ENCODE data around the gene ZNRF2.
A peak's percentile ranks its signal among the peaks of the same experiment; 100 is the strongest.

The ZNRF2 gene

GRCh38 chr7:30284298-30285066 is at the start of gene ZNRF2:
TSS of gene ZNRF2 (plus strand) at chr7:30284597. CDS start at chr7:30285358, 761 bp downstream.
- H3K4me3 ChIP-seq (ENCODE audit: low read length): peak within 1 kb of the TSS; percentile 86
- no peaks in the 10 kb centered on the region for H3K9me3 ChIP-seq (ENCODE audit: control insufficient read depth, low read depth, low read length)
- H3K27me3 ChIP-seq (ENCODE audit: control insufficient read depth, insufficient read depth, low read length): no peaks in the 10 kb centered on the region
- H3K36me3 ChIP-seq (ENCODE audit: control insufficient read depth, low read depth, low read length): no peaks in the 10 kb centered on the region
- no peak within 1 kb of the TSS for H3K27ac ChIP-seq (ENCODE audit: low read length)
- peaks cover 20% of the 10 kb centered on the region for H3K4me1 ChIP-seq (ENCODE audit: control insufficient read depth, low read depth, low read length)
- H3K9ac ChIP-seq (ENCODE audit: low read length): peak within 1 kb of the TSS; percentile 48

GRCh38 chr7:30237271-30237695 is 47.1 kb upstream of the ZNRF2 start:
- no peaks in the 10 kb centered on the region for H3K9me3 ChIP-seq (ENCODE audit: control insufficient read depth, low read depth, low read length)

GRCh38 chr7:30238721-30239441 is 45.5 kb upstream of the ZNRF2 start:
- no peak overlapping the region for H3K9ac ChIP-seq (ENCODE audit: low read length)
- no peaks in the 10 kb centered on the region for H3K27me3 ChIP-seq (ENCODE audit: control insufficient read depth, insufficient read depth, low read length)
- H3K9me3 ChIP-seq (ENCODE audit: control insufficient read depth, low read depth, low read length): no peaks in the 10 kb centered on the region
- H3K4me3 ChIP-seq (ENCODE audit: low read length): no peak overlapping the region
- no peak overlapping the region for H3K27ac ChIP-seq (ENCODE audit: low read length)
- H3K4me1 ChIP-seq (ENCODE audit: control insufficient read depth, low read depth, low read length): no peaks in the 10 kb centered on the region
- no peaks in the 10 kb centered on the region for H3K36me3 ChIP-seq (ENCODE audit: control insufficient read depth, low read depth, low read length)

More at GRCh38 chr7:30237271-30237695, 47.1 kb upstream of the ZNRF2 start:
- no peak overlapping the region for H3K9ac ChIP-seq (ENCODE audit: low read length)
- no peaks in the 10 kb centered on the region for H3K36me3 ChIP-seq (ENCODE audit: control insufficient read depth, low read depth, low read length)
- no peak overlapping the region for H3K27ac ChIP-seq (ENCODE audit: low read length)
- no peaks in the 10 kb centered on the region for H3K27me3 ChIP-seq (ENCODE audit: control insufficient read depth, insufficient read depth, low read length)
- H3K4me1 ChIP-seq (ENCODE audit: control insufficient read depth, low read depth, low read length): no peaks in the 10 kb centered on the region
- H3K4me3 ChIP-seq (ENCODE audit: low read length): no peak overlapping the region

- H3K36me3 ChIP-seq (ENCODE audit: control insufficient read depth, low read depth, low read length): no peaks in the 10 kb centered on the region
- H3K27ac ChIP-seq (ENCODE audit: low read length): no peak overlapping the region
- H3K9me3 ChIP-seq (ENCODE audit: control insufficient read depth, low read depth, low read length): no peaks in the 10 kb centered on the region
- no peak overlapping the region for H3K9ac ChIP-seq (ENCODE audit: low read length)
- H3K4me3 ChIP-seq (ENCODE audit: low read length): no peak overlapping the region
- no peaks in the 10 kb centered on the region for H3K27me3 ChIP-seq (ENCODE audit: control insufficient read depth, insufficient read depth, low read length)
- H3K4me1 ChIP-seq (ENCODE audit: control insufficient read depth, low read depth, low read length): no peaks in the 10 kb centered on the region
Observed at GRCh38 chr7:30240106-30240800, 44.1 kb upstream of the ZNRF2 start.

GRCh38 chr7:30241767-30242166 is 42.6 kb upstream of the ZNRF2 start:
- H3K27ac ChIP-seq (ENCODE audit: low read length): no peak overlapping the region
- no peaks in the 10 kb centered on the region for H3K4me1 ChIP-seq (ENCODE audit: control insufficient read depth, low read depth, low read length)
- no peak overlapping the region for H3K4me3 ChIP-seq (ENCODE audit: low read length)
- H3K27me3 ChIP-seq (ENCODE audit: control insufficient read depth, insufficient read depth, low read length): no peaks in the 10 kb centered on the region
- no peaks in the 10 kb centered on the region for H3K9me3 ChIP-seq (ENCODE audit: control insufficient read depth, low read depth, low read length)
- H3K9ac ChIP-seq (ENCODE audit: low read length): no peak overlapping the region
- H3K36me3 ChIP-seq (ENCODE audit: control insufficient read depth, low read depth, low read length): no peaks in the 10 kb centered on the region

GRCh38 chr7:30244340-30244739 is 40.1 kb upstream of the ZNRF2 start:
- H3K4me1 ChIP-seq (ENCODE audit: control insufficient read depth, low read depth, low read length): peaks cover 9% of the 10 kb centered on the region
- no peaks in the 10 kb centered on the region for H3K27me3 ChIP-seq (ENCODE audit: control insufficient read depth, insufficient read depth, low read length)
- H3K27ac ChIP-seq (ENCODE audit: low read length): no peak overlapping the region
- no peak overlapping the region for H3K9ac ChIP-seq (ENCODE audit: low read length)
- no peak overlapping the region for H3K4me3 ChIP-seq (ENCODE audit: low read length)
- no peaks in the 10 kb centered on the region for H3K9me3 ChIP-seq (ENCODE audit: control insufficient read depth, low read depth, low read length)
- no peaks in the 10 kb centered on the region for H3K36me3 ChIP-seq (ENCODE audit: control insufficient read depth, low read depth, low read length)

- Histone ChIP-seq H3K4me3 (ENCODE audit: low read length) (no peak overlapping the region), H3K9me3 (ENCODE audit: control insufficient read depth, low read depth, low read length) (no peaks in the 10 kb centered on the region), H3K27ac (ENCODE audit: low read length) (no peak overlapping the region), H3K36me3 (ENCODE audit: control insufficient read depth, low read depth, low read length) (no peaks in the 10 kb centered on the region), H3K4me1 (ENCODE audit: control insufficient read depth, low read depth, low read length) (peaks cover 9% of the 10 kb centered on the region), H3K27me3 (ENCODE audit: control insufficient read depth, insufficient read depth, low read length) (no peaks in the 10 kb centered on the region), H3K9ac (ENCODE audit: low read length) (no peak overlapping the region)
Observed at GRCh38 chr7:30245913-30246312, 38.5 kb upstream of the ZNRF2 start.

GRCh38 chr7:30246392-30246791 is 38.0 kb upstream of the ZNRF2 start:
- Histone ChIP-seq H3K9me3 (ENCODE audit: control insufficient read depth, low read depth, low read length) (no peaks in the 10 kb centered on the region), H3K27me3 (ENCODE audit: control insufficient read depth, insufficient read depth, low read length) (no peaks in the 10 kb centered on the region), H3K27ac (ENCODE audit: low read length) (no peak overlapping the region), H3K4me1 (ENCODE audit: control insufficient read depth, low read depth, low read length) (peaks cover 9% of the 10 kb centered on the region), H3K36me3 (ENCODE audit: control insufficient read depth, low read depth, low read length) (no peaks in the 10 kb centered on the region), H3K9ac (ENCODE audit: low read length) (no peak overlapping the region), H3K4me3 (ENCODE audit: low read length) (no peak overlapping the region)

GRCh38 chr7:30247541-30248401 is 36.6 kb upstream of the ZNRF2 start:
- Histone ChIP-seq H3K27me3 (ENCODE audit: control insufficient read depth, insufficient read depth, low read length) (no peaks in the 10 kb centered on the region), H3K4me1 (ENCODE audit: control insufficient read depth, low read depth, low read length) (peaks cover 9% of the 10 kb centered on the region), H3K27ac (ENCODE audit: low read length) (no peak overlapping the region), H3K9ac (ENCODE audit: low read length) (no peak overlapping the region), H3K4me3 (ENCODE audit: low read length) (no peak overlapping the region), H3K9me3 (ENCODE audit: control insufficient read depth, low read depth, low read length) (no peaks in the 10 kb centered on the region), H3K36me3 (ENCODE audit: control insufficient read depth, low read depth, low read length) (no peaks in the 10 kb centered on the region)

- Histone ChIP-seq H3K27ac (ENCODE audit: low read length) (no peak overlapping the region), H3K4me3 (ENCODE audit: low read length) (no peak overlapping the region), H3K9ac (ENCODE audit: low read length) (no peak overlapping the region), H3K4me1 (ENCODE audit: control insufficient read depth, low read depth, low read length) (peaks cover 9% of the 10 kb centered on the region), H3K9me3 (ENCODE audit: control insufficient read depth, low read depth, low read length) (no peaks in the 10 kb centered on the region), H3K36me3 (ENCODE audit: control insufficient read depth, low read depth, low read length) (no peaks in the 10 kb centered on the region), H3K27me3 (ENCODE audit: control insufficient read depth, insufficient read depth, low read length) (no peaks in the 10 kb centered on the region)
Observed at GRCh38 chr7:30249316-30249715, 35.1 kb upstream of the ZNRF2 start.

Measured in iPS-18a (cell line).